DND-41 (cell line): ENCODE measurements around the gene PAPPA2.

Source experiments
- EZH2 ChIP-seq: IDR thresholded peaks from 3 replicates; pipeline ENCODE4 v1.6.1; 2012; ENCODE audit warnings: borderline replicate concordance, low read depth, mild to moderate bottlenecking, moderate library complexity, low read length, inconsistent platforms; ENCODE audit not compliant: severe bottlenecking
- TF ChIP-seq, protein P1 (sequence below): IDR thresholded peaks from 2 replicates; pipeline ENCODE4 v1.5.1; 2012; ENCODE audit warnings: borderline replicate concordance, low read length, moderate library complexity, mild to moderate bottlenecking; ENCODE audit not compliant: poor library complexity, severe bottlenecking; ENCODE audit errors: extremely low read depth

- TF ChIP-seq, protein P1, sequence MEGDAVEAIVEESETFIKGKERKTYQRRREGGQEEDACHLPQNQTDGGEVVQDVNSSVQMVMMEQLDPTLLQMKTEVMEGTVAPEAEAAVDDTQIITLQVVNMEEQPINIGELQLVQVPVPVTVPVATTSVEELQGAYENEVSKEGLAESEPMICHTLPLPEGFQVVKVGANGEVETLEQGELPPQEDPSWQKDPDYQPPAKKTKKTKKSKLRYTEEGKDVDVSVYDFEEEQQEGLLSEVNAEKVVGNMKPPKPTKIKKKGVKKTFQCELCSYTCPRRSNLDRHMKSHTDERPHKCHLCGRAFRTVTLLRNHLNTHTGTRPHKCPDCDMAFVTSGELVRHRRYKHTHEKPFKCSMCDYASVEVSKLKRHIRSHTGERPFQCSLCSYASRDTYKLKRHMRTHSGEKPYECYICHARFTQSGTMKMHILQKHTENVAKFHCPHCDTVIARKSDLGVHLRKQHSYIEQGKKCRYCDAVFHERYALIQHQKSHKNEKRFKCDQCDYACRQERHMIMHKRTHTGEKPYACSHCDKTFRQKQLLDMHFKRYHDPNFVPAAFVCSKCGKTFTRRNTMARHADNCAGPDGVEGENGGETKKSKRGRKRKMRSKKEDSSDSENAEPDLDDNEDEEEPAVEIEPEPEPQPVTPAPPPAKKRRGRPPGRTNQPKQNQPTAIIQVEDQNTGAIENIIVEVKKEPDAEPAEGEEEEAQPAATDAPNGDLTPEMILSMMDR = no peak
- no peak for TF ChIP-seq EZH2
These were observed 391.1 kb downstream of the PAPPA2 start for GRCh38 chr1:176854121-176854520.
